ENCODE measurements around the gene KPNB1. TPM values are rescaled to one million over a fixed set of nuclear protein-coding genes. Genes with fewer than 3 reads are reported as not detected.

The KPNB1 gene
- total RNA-seq, 1 donor from 2014 or later = 79.3 TPM

GRCh38 chr17:47711366-47712099 is 61.8 kb downstream of the KPNB1 start:
- ATAC-seq (no peak), DNase-seq (ENCODE audit: low spot score) (no peak)

- ATAC-seq (peak; percentile 43), DNase-seq (ENCODE audit: low spot score) (no peak)
These were observed 62.8 kb downstream of the KPNB1 start for GRCh38 chr17:47712330-47713023.

- DNase-seq (ENCODE audit: low spot score) = no peak
- no peak for ATAC-seq
These were observed 64.4 kb downstream of the KPNB1 start for GRCh38 chr17:47713980-47714700.

GRCh38 chr17:47714773-47715396 is 65.2 kb downstream of the KPNB1 start:
- DNase-seq (ENCODE audit: low spot score) = no peak
- no peak for ATAC-seq

- ATAC-seq (no peak), DNase-seq (ENCODE audit: low spot score) (no peak)
These were observed 66.1 kb downstream of the KPNB1 start for GRCh38 chr17:47715669-47716325.

- no peak for ATAC-seq
- DNase-seq (ENCODE audit: low spot score) = no peak
These were observed 66.7 kb downstream of the KPNB1 start for GRCh38 chr17:47716375-47716774.

GRCh38 chr17:47717261-47717697 is 67.6 kb downstream of the KPNB1 start:
- ATAC-seq (peak; percentile 30), DNase-seq (ENCODE audit: low spot score) (no peak)

GRCh38 chr17:47717979-47718621 is 68.4 kb downstream of the KPNB1 start:
- peak; percentile 11 for ATAC-seq
- no peak for DNase-seq (ENCODE audit: low spot score)

GRCh38 chr17:47718634-47719405 is 69.1 kb downstream of the KPNB1 start:
- DNase-seq (ENCODE audit: low spot score) = no peak
- ATAC-seq = no peak

GRCh38 chr17:47719411-47720152 is 69.9 kb downstream of the KPNB1 start:
- ATAC-seq = no peak
- no peak for DNase-seq (ENCODE audit: low spot score)

- DNase-seq (ENCODE audit: low spot score) (no peak), ATAC-seq (no peak)
These were observed 70.5 kb downstream of the KPNB1 start for GRCh38 chr17:47720196-47720595.

- DNase-seq (ENCODE audit: low spot score) (no peak), ATAC-seq (no peak)
These were observed 71.2 kb downstream of the KPNB1 start for GRCh38 chr17:47720754-47721533.

- DNase-seq (ENCODE audit: low spot score) = no peak
- no peak for ATAC-seq
These were observed 72.0 kb downstream of the KPNB1 start for GRCh38 chr17:47721725-47722124.

- no peak for DNase-seq (ENCODE audit: low spot score)
- no peak for ATAC-seq
These were observed 75.0 kb downstream of the KPNB1 start for GRCh38 chr17:47724705-47725104.

GRCh38 chr17:47725446-47726111 is 75.9 kb downstream of the KPNB1 start:
- no peak for DNase-seq (ENCODE audit: low spot score)
- no peak for ATAC-seq

- no peak for DNase-seq (ENCODE audit: low spot score)
- ATAC-seq = no peak
These were observed 77.3 kb downstream of the KPNB1 start for GRCh38 chr17:47726796-47727703.

GRCh38 chr17:47727704-47728036 is 78.0 kb downstream of the KPNB1 start:
- ATAC-seq (no peak), DNase-seq (ENCODE audit: low spot score) (no peak)

Data from left lobe of liver (tissue), 2 donors.